NOMO-1 (cell line): ENCODE results near the gene DNAJC19.
A peak's percentile ranks its signal among the peaks of the same experiment; 100 is the strongest.
"Not testable (repeated sequence)": the region's sequence is repeated elsewhere in the genome, so short reads cannot be mapped to it uniquely, and the experiment has no call there.

ENCODE experiments used
- DNase-seq, 2 experiments: peaks; one replicate each; lab custom pipeline; 2025; ENCODE audit not compliant: unreplicated experiment in 2 of 2; lab: John Stamatoyannopoulos, UW

DNAJC19 gene

DNA sequence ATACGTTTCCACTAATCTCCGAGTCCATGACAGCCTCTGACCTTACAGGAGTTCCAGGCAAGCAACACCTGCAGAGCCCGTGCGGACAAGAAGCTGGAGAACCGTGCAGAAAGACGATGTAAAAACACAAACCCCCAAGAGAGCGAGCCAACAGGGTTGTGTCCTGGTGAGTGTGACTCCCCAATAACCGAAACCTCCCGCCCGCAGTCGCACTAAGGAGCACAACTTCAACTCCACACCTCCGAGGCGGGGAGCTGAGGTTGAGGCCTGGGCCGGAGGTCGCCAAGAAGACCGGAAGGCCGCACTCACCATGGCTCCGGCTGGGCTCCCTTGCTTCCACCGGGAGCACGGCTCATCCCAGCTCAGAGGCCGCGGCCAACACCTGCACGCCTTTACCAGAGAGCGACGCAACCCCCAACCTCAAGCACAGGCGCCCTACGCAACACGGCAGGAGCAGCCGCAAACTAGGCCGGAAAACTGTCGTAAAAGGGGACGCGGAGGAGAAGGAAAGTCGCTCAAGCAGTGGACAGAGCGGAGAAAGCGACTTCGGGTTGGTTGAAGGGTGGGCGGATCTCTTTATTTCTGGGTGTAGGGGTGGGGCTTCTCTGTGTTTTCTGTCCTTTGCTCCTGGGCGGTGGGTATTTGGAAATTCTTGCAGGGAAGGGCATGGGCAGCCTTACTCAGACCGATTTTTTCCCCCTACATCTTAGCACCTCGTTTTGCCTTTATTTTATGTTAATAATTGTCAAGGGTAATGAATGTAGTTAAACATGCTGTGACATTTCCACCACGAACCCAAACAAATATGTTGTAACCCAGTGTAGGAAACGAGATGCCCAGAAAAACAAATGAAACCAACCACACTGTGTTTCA lies at the start of gene DNAJC19:
Gene DNAJC19, minus strand, starts transcription at position 446 of the 873 bp plus-strand sequence. Its CDS starts 134 bp downstream, at position 312.
- DNase-seq: peak; percentile 99 to 100

DNA sequence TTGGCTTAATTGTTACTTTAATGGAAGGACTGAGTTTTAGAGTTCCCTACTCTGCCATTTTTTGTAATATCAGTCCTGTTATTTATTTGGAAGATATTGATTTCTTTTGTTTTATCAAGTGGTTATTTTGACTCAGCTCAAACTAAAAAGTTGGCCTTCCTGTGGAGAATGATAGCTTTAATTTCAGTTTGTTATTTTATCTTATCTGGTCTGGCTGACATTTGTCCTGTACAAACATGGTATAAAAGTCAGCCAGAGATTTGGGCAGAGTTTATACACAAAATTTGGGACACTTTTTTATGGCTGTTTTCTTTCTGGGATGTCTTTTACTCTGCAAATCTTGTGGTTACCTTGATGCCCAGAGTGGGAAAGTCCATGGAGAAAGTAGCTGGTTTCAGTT lies 41.4 kb upstream of the DNAJC19 start:
- no peak for DNase-seq

- DNase-seq: no peak
Observed at GRCh38 chr3:181025204-181025603, 35.7 kb upstream of the DNAJC19 start.

- no peak for DNase-seq
Observed at GRCh38 chr3:181017690-181018089, 28.2 kb upstream of the DNAJC19 start.

DNA sequence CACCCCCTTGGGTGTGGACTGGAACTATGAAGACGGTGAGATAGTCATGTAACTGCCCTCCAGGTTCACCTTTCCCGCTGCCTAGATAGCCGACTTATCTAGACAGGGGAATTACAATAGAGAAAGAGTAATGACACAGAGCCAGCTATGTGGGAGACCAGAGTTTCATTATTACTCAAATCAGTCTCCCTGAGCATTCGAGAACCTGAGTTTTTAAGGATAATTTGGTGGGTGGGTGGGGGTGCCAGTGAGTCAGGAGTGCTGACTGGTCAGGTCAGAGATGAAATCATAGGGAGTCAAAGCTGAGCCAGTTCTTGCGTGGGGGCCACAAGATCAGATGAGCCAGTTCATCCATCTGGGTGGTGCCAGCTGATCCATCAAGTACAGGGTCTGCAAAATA lies 19.7 kb upstream of the DNAJC19 start:
- no peak for DNase-seq

DNA sequence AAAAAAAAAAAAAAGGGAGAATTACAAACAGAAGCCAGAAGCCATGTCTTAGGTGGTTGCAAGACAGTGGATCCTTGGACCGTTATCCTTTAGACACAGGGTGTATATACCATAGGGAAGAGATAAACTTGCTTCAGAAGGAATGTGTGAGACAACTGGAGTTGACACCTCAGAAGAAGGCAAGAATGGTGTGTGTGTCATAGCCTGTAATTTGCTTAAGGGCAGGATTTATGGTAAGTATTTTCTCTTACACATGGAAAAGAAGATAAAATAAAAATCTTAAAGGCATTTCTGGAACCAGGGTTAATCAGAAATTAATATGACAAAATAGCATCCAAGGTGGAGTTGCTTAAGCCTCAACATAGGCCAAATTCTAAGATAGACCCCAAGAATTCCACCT lies 19.3 kb upstream of the DNAJC19 start:
- DNase-seq: no peak

- DNase-seq: no peak
Observed at GRCh38 chr3:181007262-181007661, 17.7 kb upstream of the DNAJC19 start.

DNA sequence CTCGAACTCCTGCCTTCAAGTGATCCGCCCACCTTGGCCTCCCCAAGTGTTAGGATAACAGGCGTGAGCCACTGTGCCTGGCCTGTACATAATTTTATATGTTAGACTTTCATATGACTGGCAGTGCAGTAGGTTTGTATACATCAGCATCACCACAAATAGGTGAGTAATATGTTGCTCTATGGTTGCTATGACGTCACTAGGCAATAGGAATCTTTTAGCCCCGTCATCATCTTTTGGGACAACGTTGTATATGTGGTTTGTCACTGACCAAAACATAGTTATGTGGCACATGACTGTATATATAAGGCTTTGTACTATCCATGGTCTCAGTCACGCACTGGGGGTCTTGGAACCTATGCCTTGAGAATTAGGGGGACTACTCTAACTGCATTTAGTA lies 17.0 kb upstream of the DNAJC19 start:
- no peak for DNase-seq

GRCh38 chr3:181003469-181003868 lies 13.9 kb upstream of the DNAJC19 start:
- not testable (repeated sequence) for DNase-seq

- DNase-seq: not testable (repeated sequence)
Observed at GRCh38 chr3:181002331-181002730, 12.8 kb upstream of the DNAJC19 start.

- no peak for DNase-seq
Observed at GRCh38 chr3:180996415-180996932, 6.9 kb upstream of the DNAJC19 start.

GRCh38 chr3:180990505-180990904 lies 969 bp upstream of the DNAJC19 start:
- peak; percentile 52 to 85 for DNase-seq

- no peak for DNase-seq
Observed at GRCh38 chr3:180987344-180987743, 2.2 kb downstream of the DNAJC19 start.

GRCh38 chr3:180986366-180986765 lies 3.2 kb downstream of the DNAJC19 start:
- DNase-seq: not testable (repeated sequence)

DNA sequence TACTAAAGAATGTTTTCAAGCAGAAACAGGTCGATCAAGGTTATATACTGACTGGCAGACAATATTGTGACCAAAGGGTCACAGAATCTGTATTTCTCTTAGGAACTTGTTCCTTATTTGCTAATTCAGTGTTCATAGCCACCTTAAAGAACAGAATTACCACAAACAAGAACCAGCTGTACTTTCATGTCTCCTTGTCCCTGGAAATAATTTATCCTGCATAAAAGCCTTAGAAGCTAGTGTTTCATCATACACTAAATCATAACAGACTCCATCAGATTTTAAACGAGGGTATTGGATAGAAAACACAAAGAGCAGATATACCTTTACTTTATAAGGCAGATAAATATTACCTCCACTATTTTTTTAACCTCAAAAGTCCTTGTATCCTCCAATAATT lies 6.4 kb downstream of the DNAJC19 start:
- DNase-seq: no peak

GRCh38 chr3:180981912-180982311 lies 7.6 kb downstream of the DNAJC19 start:
- no peak for DNase-seq

- DNase-seq: no peak
Observed at GRCh38 chr3:180980611-180981010, 8.9 kb downstream of the DNAJC19 start.

- DNase-seq: no peak
Observed at GRCh38 chr3:180979961-180980360, 9.6 kb downstream of the DNAJC19 start.

DNA sequence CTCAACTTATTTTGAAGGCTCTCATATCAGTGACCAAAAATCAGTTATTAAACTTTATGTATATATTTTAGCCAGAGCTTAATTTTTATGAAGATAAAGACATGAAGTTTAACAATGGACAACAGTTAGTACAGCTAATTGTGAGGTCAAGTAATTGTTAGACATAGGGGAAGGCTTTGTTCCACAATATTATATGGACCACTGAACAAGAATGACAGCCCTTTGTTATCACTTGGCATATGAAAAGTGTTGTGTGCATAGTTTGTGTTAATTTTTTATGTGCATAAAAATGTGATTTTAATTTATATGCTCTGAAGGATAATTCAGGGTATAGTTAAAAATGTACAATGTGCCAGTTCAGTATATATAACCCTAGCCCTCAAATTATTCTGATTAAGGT lies 12.0 kb downstream of the DNAJC19 start:
- DNase-seq: no peak

DNA sequence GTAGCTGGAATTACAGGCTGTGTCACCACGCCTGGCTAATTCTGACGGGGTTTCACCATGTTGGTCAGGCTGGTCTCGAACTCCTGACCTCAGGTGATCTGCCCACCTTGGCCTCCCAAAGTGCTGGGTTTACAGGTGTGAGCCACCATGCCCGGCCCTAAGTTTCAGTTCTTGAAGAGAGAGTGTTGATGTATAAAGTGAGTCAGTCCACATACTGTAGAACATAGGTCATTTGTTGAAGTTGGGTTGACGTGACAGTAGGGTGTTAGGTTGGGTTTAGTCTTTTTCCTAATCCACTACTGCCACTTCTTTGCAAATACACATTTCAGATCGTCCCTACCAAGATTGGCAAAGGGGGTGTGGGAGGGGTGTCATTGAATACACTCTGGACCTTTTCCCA lies 15.2 kb downstream of the DNAJC19 start:
- no peak for DNase-seq

GRCh38 chr3:180973543-180973942 lies 16.0 kb downstream of the DNAJC19 start:
- no peak for DNase-seq

GRCh38 chr3:180970931-180971330 lies 18.6 kb downstream of the DNAJC19 start:
- DNase-seq: no peak
